GM18907 (cell line): Measurements from ENCODE around the gene CTSZ.
"Not testable (repeated sequence)": the region's sequence is repeated elsewhere in the genome, so short reads cannot be mapped to it uniquely, and the experiment has no call there.

Source experiments
- ATAC-seq: cut with Tn5 transposase; IDR thresholded peaks from one replicate; pipeline ENCODE4 v1.9.1; 2021; ENCODE audit warnings: mild to moderate bottlenecking, moderate library complexity; ENCODE audit not compliant: unreplicated experiment

CTSZ gene

GRCh38 chr20:59001068-59001448 lies 6.0 kb downstream of the CTSZ start:
- no peak for ATAC-seq

GRCh38 chr20:59000326-59000725 lies 6.7 kb downstream of the CTSZ start:
- ATAC-seq = no peak

- ATAC-seq = no peak
Observed at GRCh38 chr20:58998656-58999055, 8.4 kb downstream of the CTSZ start.

- no peak for ATAC-seq
Observed at GRCh38 chr20:58997141-58997770, 9.8 kb downstream of the CTSZ start.

- no peak for ATAC-seq
Observed at GRCh38 chr20:58996226-58996611, 10.8 kb downstream of the CTSZ start.

- ATAC-seq = no peak
Observed at GRCh38 chr20:58995461-58996225, 11.4 kb downstream of the CTSZ start.

GRCh38 chr20:58994390-58995159 lies 12.5 kb downstream of the CTSZ start:
- no peak for ATAC-seq

GRCh38 chr20:58993332-58994248 lies 13.5 kb downstream of the CTSZ start:
- ATAC-seq = no peak

GRCh38 chr20:58992911-58993310 lies 14.1 kb downstream of the CTSZ start:
- ATAC-seq = no peak

- ATAC-seq = no peak
Observed at GRCh38 chr20:58991715-58992114, 15.3 kb downstream of the CTSZ start.

- ATAC-seq = no peak
Observed at GRCh38 chr20:58990651-58991445, 16.2 kb downstream of the CTSZ start.

GRCh38 chr20:58989196-58989595 lies 17.9 kb downstream of the CTSZ start:
- ATAC-seq = no peak

- no peak for ATAC-seq
Observed at GRCh38 chr20:58988565-58988882, 18.5 kb downstream of the CTSZ start.

- ATAC-seq = no peak
Observed at GRCh38 chr20:58987790-58988564, 19.1 kb downstream of the CTSZ start.

GRCh38 chr20:58986968-58987517 lies 20.0 kb downstream of the CTSZ start:
- no peak for ATAC-seq

- no peak for ATAC-seq
Observed at GRCh38 chr20:58986286-58986967, 20.6 kb downstream of the CTSZ start.

- no peak for ATAC-seq
Observed at GRCh38 chr20:58985656-58986055, 21.4 kb downstream of the CTSZ start.

- no peak for ATAC-seq
Observed at GRCh38 chr20:58984691-58985090, 22.4 kb downstream of the CTSZ start.

GRCh38 chr20:58983115-58983468 lies 24.0 kb downstream of the CTSZ start:
- not testable (repeated sequence) for ATAC-seq
